ENCODE data around the gene TSPAN31.

Gene TSPAN31

DNA sequence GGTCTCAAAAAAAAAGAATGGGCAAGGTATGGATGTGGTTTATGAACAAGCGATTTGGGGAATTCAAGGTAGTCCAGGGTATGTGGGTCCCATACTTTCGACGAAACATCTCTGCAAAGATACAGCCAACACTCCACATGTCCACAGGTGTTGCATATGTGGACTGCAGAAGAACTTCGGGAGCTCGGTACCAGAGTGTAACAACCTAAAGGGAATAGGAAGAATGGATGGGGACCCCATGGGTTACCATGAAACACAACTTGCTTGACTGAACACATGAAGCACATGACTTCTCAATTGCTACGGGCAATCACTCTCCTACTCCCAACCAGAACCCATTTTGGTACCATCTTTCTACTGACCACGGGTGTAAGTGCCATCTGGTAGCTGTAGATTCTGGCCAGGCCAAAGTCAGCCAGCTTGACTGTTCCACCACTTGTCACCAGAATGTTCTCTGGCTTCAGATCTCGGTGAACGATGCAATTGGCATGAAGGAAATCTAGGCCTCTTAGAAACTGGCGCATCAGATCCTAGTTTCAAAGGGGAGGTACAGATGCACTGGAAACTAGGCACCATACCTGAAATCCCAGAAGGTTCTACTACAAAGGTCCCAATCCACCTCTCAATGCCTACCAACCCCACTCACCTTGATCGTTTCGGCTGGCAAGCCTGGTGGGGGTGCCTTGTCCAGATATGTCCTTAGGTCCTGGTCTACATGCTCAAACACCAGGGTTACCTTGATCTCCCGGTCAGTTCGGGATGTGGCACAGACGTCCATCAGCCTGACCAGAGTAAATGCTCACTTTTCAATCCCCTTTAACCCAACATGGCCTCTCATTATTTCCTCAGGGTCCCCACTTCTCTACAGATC is 6.0 kb downstream of the TSPAN31 start:
- peak overlapping the region; percentile 86 for H3K4me3 ChIP-seq (ENCODE audit: low read depth, low read length)
- DNase-seq (ENCODE audit: low read depth), result no peak
- TF ChIP-seq, protein P1, sequence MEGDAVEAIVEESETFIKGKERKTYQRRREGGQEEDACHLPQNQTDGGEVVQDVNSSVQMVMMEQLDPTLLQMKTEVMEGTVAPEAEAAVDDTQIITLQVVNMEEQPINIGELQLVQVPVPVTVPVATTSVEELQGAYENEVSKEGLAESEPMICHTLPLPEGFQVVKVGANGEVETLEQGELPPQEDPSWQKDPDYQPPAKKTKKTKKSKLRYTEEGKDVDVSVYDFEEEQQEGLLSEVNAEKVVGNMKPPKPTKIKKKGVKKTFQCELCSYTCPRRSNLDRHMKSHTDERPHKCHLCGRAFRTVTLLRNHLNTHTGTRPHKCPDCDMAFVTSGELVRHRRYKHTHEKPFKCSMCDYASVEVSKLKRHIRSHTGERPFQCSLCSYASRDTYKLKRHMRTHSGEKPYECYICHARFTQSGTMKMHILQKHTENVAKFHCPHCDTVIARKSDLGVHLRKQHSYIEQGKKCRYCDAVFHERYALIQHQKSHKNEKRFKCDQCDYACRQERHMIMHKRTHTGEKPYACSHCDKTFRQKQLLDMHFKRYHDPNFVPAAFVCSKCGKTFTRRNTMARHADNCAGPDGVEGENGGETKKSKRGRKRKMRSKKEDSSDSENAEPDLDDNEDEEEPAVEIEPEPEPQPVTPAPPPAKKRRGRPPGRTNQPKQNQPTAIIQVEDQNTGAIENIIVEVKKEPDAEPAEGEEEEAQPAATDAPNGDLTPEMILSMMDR (IDR thresholded peaks at IDR 0.05; ENCODE audit: insufficient read depth, low read depth, low read length, missing control alignments), result no peak

DNA sequence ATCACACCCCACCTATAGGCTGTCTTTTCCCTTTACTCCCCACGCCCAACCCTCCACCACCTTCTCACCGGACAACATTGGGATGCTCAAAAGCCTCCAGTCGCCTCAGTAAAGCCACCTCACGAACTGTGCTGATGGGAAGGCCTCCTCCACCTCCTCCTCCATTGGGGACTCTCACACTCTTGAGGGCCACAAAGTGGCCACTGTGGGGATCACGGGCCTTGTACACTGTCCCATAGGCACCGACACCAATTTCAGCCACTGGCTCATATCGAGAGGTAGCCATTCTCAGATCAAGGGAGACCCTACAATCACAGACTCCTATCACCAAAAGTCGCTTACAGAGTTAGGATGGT is 6.6 kb downstream of the TSPAN31 start:
- DNase-seq (ENCODE audit: low read depth), result no peak
- peak overlapping the region; percentile 86 for H3K4me3 ChIP-seq (ENCODE audit: low read depth, low read length)
- TF ChIP-seq, protein P1 (IDR thresholded peaks at IDR 0.05; ENCODE audit: insufficient read depth, low read depth, low read length, missing control alignments), result no peak

DNA sequence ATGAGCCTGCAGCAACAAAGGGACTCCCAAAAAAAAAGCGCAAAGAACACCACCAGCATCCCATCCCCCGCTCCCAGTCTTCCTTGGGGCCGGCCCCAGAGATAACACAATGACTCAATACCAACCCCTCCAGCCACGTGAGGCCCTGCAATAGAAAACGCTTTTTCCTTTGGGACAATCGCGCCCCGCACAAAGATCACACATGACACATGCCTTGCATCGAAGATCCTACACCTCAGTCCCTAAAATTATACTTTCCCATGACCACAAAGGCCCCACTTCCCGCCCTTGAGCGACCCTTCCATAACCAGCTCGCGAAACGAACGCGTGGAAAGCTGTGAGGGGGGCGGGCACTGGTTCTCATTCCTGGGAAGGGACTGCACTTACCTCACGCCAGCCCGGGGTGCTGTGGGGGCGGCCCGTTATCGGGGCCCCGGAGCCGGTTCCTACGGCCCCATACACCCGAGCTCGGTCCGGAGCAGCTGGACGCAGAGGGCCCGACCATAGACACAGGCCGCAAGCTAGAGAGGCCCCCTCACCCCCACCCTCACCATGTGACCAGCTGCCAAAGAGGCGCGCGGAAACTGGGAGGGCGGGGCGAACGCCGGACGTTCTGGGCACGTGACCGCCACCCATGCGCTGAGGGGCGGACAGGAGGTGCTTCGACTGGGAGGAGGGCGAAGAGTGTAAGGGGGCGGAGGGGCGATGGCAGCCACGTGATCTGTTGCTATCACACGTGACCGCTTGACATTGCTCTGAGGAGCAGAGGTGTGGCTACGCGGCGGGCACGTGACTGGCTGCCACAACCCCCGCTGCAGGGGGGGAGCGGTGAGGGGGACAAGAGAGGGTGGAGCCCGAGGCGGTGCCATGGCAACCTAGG is 7.2 kb downstream of the TSPAN31 start, which contains the start of gene CDK4:
CDK4 (minus strand) TSS at position 523 of the 880 bp plus-strand sequence. CDS start 593 bp downstream, outside the sequence.
- peak; percentile 100 for DNase-seq (ENCODE audit: low read depth)
- TF ChIP-seq, protein P1 (IDR thresholded peaks at IDR 0.05; ENCODE audit: insufficient read depth, low read depth, low read length, missing control alignments), result no peak
- peak within 1 kb of the TSS; percentile 86 for H3K4me3 ChIP-seq (ENCODE audit: low read depth, low read length)

DNA sequence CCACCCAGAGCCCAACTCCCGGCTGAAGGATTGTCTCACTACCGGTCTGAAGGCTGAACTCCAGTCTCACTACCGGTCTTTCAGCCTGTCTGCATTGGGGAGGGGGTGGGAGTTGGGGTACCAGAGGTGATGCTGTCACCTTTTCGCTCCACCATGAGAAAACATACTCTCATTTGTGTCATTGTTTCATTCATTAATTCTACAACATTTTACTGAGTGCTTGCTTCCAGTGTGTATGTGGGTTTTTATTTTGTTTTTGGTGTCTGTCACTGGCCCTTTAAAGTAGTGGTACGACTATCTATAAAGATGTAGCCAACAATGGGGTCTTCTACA is 7.8 kb downstream of the TSPAN31 start:
- H3K4me3 ChIP-seq (ENCODE audit: low read depth, low read length), result peak overlapping the region; percentile 15
- no peak for DNase-seq (ENCODE audit: low read depth)
- TF ChIP-seq, protein P1 (IDR thresholded peaks at IDR 0.05; ENCODE audit: insufficient read depth, low read depth, low read length, missing control alignments), result no peak

DNA sequence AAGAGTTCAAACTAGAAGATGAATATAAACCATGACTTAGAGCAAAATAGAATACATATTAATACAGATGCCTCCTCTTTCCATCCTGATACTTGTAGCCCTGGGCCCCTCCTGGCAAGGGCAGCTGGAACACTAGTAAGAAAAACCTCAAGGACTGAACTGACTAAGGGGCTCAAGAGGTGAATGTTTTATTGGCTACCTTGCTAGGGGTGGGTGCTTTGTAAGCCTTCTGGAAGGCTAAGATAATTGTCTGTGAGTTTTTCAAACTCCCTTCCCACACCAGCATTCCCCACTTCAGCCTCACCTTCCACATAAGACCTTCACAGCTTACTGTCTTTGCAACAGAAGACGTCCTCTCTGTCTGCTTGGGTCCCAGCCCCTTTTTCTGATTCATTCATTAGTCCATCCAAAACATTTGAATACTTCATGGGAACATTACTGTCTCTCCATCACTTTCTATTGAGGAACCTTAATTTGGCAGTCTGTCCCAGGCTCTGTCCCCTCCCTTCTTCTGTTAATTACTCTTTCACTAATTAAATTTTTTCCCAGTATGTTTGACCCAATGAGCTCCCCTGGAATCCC is 9.0 kb downstream of the TSPAN31 start:
- TF ChIP-seq, protein P1 (IDR thresholded peaks at IDR 0.05; ENCODE audit: insufficient read depth, low read depth, low read length, missing control alignments), result no peak
- H3K4me3 ChIP-seq (ENCODE audit: low read depth, low read length), result no peak overlapping the region
- DNase-seq (ENCODE audit: low read depth), result no peak

DNA sequence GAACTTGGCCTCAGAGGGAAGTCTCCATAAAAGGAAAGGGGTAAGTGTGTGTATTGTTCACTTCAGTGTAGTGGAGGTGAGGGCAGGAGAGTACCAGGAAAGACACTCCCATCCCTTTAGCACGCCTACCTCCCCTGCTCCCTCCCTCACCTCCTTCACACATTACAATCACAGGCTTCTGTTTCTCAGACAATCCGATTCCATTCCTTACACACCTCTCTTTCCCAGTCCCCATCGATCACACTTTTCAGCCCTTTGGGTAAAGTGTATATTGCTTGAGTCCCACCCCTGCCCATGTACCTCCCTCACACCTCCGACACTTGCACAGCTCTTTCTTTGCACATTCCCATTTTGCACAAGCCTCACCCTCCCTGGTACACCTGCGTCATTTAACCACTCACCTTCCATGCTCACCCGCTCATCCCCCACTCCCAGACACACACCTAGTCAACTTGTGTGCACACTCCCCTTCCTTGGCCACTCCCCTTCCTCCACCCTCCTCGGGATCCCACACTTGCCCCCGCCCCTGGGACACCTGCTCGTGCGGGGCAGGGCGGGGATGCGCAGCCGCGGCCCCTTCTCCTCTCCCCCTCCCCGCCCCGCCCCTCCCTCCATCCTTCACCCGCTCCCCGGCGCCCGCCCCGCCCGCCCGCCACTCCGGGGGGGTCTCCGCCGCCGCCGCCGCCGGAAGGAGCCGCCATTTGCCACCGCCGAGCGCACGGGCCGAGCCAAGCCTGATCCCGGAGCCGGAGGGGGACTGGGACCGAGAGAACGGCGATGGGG is 9.8 kb downstream of the TSPAN31 start, which contains the start of gene MARCHF9:
MARCHF9 (plus strand) TSS at position 693 of the 783 bp plus-strand sequence. CDS start 426 bp downstream, outside the sequence.
- peak within 1 kb of the TSS; percentile 70 for H3K4me3 ChIP-seq (ENCODE audit: low read depth, low read length)
- TF ChIP-seq, protein P1 (IDR thresholded peaks at IDR 0.05; ENCODE audit: insufficient read depth, low read depth, low read length, missing control alignments), result no peak
- peak; percentile 86 for DNase-seq (ENCODE audit: low read depth)
